Measurements from ENCODE around the gene NEO1.

Gene NEO1

DNA sequence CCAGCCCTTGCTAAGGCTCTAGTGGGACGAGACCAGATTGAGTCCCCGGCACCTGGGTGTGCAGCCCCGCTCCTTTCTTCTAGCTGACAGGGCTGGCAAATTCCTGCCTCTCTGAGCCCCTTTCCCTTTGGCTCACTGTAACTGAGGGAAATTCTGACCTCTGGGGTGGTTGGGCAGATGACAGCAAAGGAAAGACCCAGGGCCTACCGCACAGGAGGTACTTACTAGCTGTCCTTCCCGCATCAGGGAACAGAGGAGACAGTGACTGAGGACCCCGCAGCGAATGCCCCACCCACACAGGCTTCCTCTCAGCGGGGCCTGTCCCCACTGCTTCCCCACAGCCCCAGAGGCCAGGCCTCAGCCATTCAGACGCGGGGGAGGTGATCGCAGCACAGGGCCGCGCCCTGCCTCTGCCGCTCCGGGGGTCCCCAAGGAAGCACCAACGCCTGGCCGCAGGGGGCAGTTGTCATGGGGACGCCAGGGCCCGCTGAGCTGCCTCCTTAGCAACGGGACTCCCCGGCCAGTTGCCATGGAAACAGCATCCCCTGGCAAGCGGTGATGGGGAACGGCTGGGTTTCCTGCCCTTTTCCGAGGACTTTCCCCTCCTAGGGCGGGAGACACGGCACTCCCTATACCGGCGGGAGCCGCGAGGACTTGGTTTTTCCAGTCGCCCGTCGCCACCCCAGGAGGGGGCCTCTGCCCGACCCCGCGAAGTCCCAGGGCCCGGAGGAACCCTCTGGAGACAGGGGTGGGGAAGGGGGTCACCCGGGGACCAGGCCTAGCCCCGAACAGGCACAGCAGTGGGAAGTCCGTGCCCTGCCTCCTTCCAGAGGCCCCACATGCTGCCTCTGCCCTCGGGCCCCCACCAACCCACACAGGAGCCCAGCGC is 266.4 kb downstream of the NEO1 start:
- H3K9me3 ChIP-seq (ENCODE audit: insufficient read depth, low read depth, low read length) = no peaks in the 10 kb centered on the region
- H3K27me3 ChIP-seq (ENCODE audit: insufficient read depth, low read length) = no peaks in the 10 kb centered on the region; the same call in 1 of the 2 replicates
- 19% methylated on average over 42 of the region's 42 CpGs for WGBS
- peaks cover 2% of the 10 kb centered on the region; the same call in 1 of the 2 replicates for H3K36me3 ChIP-seq (ENCODE audit: insufficient read depth, low read length)
- H3K4me1 ChIP-seq (ENCODE audit: insufficient read depth, low read length) = peaks cover 7% of the 10 kb centered on the region
- H3K27ac ChIP-seq (ENCODE audit: low read depth, low read length) = no peak overlapping the region
- no peak overlapping the region for H3K9ac ChIP-seq (ENCODE audit: low read depth, low read length)
- H3K4me3 ChIP-seq (ENCODE audit: low read length) = no peak overlapping the region; the same call in 1 of the 2 replicates

DNA sequence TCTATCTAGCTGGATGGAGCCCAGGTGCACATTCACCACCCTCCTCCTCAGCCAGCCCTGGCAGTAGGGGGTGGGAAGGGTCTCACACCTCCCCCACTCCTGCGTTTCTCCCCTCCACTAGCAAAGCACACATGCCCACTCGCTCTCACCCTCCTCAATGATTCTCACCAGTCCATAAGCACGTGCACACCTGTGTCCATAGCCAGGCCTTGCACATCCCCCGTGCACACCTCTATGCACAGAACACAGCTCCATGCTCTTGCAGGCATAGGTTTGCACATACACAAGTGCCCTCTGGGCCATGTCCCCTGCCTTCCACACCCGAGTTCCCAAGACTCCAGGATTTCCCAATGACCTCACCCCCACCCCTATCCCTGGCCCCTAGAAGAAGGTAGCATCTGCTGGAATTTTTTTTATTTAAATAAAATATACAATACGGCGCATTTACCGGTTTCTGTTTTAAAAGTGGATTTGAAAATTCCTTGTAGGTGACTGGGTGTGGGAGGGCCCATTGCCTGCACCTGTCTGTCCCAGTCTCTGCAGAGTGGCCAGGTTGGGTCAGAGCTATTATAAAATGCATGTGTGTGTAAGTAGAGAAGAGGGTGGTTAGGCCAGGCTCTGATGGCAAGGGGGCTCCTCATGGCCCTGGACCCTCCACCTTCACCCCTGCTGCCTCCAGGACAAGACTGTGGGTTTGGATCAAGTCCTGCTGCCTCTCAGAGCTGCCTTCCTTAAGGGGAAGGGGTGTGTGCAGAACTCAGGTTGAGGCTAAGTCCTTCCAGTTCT is 267.4 kb downstream of the NEO1 start:
- Histone ChIP-seq H3K27me3 (ENCODE audit: insufficient read depth, low read length) (no peaks in the 10 kb centered on the region; the same call in 1 of the 2 replicates), H3K27ac (ENCODE audit: low read depth, low read length) (no peak overlapping the region), H3K9ac (ENCODE audit: low read depth, low read length) (no peak overlapping the region), H3K4me3 (ENCODE audit: low read length) (no peak overlapping the region), H3K36me3 (ENCODE audit: insufficient read depth, low read length) (peaks cover 3% of the 10 kb centered on the region; the same call in 1 of the 2 replicates), H3K4me1 (ENCODE audit: insufficient read depth, low read length) (peaks cover 7% of the 10 kb centered on the region), H3K9me3 (ENCODE audit: insufficient read depth, low read depth, low read length) (no peaks in the 10 kb centered on the region)
- 80% methylated on average over 8 of the region's 8 CpGs for WGBS

DNA sequence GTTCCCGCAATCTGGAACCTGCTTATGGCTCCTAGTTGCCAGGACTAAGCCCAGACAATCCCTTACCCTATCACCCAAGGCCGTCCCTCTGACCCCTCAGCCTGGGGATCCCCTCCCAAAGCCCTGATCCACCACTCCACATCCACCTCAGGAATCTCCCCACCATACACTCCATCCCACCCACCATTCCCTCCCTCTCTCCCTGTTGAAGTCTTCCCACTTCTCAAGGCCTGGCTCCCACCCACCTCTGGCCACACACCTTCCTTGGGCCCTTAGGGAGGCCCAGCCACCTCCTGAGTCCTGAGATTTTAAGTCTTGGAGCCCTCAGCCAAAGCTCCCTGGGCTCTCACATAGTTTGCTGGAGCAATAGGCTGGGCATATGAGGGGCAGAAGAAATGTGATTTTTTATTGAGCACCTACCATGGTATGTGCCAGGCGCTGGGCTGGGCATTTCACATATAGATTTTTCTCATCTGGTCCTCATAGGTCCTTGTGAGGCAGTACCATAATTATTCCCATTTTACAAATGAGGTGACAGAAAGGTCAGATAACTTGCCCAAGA is 268.4 kb downstream of the NEO1 start:
- H3K27ac ChIP-seq (ENCODE audit: low read depth, low read length) = no peak overlapping the region
- H3K4me3 ChIP-seq (ENCODE audit: low read length) = no peak overlapping the region
- H3K9ac ChIP-seq (ENCODE audit: low read depth, low read length) = no peak overlapping the region
- WGBS = 93% methylated on average over 3 of the region's 3 CpGs
- no peaks in the 10 kb centered on the region for H3K9me3 ChIP-seq (ENCODE audit: insufficient read depth, low read depth, low read length)
- peaks cover 7% of the 10 kb centered on the region for H3K4me1 ChIP-seq (ENCODE audit: insufficient read depth, low read length)
- peaks cover 6% of the 10 kb centered on the region; the same call in 1 of the 2 replicates for H3K36me3 ChIP-seq (ENCODE audit: insufficient read depth, low read length)
- H3K27me3 ChIP-seq (ENCODE audit: insufficient read depth, low read length) = no peaks in the 10 kb centered on the region

DNA sequence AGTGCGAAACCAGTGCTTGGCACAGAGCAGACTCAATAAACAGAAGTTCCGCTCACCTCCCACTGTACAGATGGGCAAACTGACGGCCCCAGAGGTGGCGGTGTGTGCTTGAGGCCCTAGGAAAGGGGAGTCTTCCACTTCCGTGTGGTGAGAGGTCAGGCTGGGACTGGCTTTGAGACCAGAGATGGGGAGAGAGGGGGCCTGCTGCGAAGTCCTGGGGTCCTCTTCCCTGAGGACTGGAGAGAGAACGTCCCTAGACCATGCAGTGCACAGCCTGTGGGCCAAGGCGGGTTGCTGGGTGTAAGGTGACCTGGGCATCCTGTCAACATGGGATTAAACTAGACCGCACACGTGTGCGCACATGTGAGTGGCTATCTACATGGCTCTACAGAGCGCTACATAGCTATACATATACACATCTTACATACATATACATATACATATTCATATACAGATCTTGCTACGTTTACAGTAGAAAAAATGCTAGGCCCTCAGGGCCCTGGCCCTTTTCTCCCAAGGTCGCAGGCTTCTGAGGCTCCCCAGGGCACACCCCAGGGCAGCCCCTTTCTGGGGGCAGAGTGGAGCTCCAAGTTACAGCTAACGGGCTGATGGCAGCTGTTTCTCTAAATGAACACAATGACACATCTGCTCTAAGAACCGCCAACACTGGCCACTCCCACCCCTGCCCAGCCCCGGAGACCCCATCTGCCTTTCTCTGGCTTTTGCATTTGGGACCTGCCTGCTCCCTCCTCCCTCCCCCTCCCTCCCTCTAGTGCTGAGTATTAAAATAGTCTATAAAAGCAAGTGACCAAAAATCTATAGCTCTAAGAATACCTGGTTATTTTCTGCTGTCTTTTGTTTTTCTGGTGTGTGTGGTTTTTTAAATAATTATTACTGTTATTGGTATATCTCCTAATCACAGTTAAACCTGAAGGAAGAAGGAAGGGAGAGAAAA is 269.5 kb downstream of the NEO1 start:
- Histone ChIP-seq H3K9ac (ENCODE audit: low read depth, low read length) (no peak overlapping the region), H3K27ac (ENCODE audit: low read depth, low read length) (no peak overlapping the region), H3K4me3 (ENCODE audit: low read length) (no peak overlapping the region), H3K36me3 (ENCODE audit: insufficient read depth, low read length) (peaks cover 6% of the 10 kb centered on the region; the same call in 1 of the 2 replicates), H3K9me3 (ENCODE audit: insufficient read depth, low read depth, low read length) (no peaks in the 10 kb centered on the region), H3K4me1 (ENCODE audit: insufficient read depth, low read length) (peaks cover 7% of the 10 kb centered on the region), H3K27me3 (ENCODE audit: insufficient read depth, low read length) (no peaks in the 10 kb centered on the region)
- 88% methylated on average over 17 of the region's 17 CpGs for WGBS

DNA sequence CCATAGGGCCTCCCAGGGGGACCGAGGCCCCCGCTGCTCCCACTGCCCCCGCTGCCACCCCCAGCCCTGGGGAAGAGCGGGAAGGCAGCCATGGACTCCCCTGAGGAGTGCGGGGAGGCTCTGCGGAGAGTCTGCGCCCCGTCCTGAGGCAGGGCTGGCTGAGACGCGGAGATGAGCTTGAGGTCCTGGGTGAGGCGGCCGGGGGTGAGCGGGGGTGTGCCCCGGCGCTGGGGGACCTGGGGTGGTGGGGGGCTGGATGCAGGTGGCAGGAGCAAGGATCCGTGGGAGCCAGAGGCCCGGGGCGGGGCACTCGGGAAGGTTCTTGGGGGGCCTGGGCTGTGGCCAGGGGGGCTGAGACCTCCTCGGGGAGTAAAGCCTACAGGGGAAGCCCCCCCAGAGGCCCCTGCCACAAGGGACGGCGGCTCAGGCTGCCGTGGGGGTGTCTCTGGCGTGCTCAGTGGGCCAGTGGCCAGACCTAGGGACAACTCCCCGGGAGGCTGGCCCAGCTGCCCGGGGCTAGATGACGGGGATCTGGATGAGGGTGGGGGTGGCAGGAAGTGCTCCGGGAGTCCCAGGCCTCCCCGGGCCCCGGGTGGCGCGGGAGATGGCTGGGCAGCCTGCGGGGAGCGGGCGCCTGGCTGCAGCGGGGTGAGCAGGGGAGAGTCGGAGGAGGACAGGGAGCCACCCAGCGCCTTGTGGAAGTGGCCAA is 270.6 kb downstream of the NEO1 start:
- peaks cover 7% of the 10 kb centered on the region; the same call in 1 of the 2 replicates for H3K36me3 ChIP-seq (ENCODE audit: insufficient read depth, low read length)
- H3K9me3 ChIP-seq (ENCODE audit: insufficient read depth, low read depth, low read length) = no peaks in the 10 kb centered on the region
- 95% methylated on average over 38 of the region's 38 CpGs for WGBS
- no peak overlapping the region for H3K4me3 ChIP-seq (ENCODE audit: low read length)
- no peak overlapping the region for H3K9ac ChIP-seq (ENCODE audit: low read depth, low read length)
- H3K4me1 ChIP-seq (ENCODE audit: insufficient read depth, low read length) = peaks cover 4% of the 10 kb centered on the region
- H3K27me3 ChIP-seq (ENCODE audit: insufficient read depth, low read length) = no peaks in the 10 kb centered on the region
- H3K27ac ChIP-seq (ENCODE audit: low read depth, low read length) = no peak overlapping the region

DNA sequence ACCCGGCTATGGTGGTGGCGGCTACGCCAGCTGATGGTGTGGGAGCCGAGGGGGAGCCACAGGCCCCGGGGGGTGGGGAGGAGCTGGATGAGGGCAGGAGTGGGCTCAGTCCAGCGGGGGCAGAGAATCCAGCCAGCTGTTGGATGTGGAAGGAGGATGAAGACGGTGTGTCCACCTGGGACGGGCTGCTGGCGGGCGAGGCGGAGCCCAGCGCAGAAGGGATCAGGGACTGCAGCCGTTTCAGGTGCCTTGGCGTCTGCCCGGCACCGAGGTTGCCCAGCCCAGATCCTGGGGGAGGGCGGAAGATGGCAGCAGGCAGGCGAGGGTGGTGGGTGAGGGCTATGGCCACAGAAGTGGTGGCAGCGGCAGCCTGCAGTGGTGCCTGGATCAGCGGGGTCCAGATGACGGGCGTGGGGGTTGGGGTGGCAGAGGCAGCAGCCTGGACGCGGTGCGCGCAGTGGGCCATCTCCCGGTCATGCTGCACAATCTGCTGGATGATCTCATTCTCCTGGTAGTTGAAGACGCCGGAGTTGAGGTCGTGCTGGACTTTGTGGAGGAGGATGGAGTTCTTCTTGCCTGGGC is 271.2 kb downstream of the NEO1 start:
- 96% methylated on average over 30 of the region's 30 CpGs for WGBS
- Histone ChIP-seq H3K4me3 (ENCODE audit: low read length) (no peak overlapping the region), H3K4me1 (ENCODE audit: insufficient read depth, low read length) (no peaks in the 10 kb centered on the region), H3K9ac (ENCODE audit: low read depth, low read length) (no peak overlapping the region), H3K27me3 (ENCODE audit: insufficient read depth, low read length) (no peaks in the 10 kb centered on the region), H3K36me3 (ENCODE audit: insufficient read depth, low read length) (peaks cover 11% of the 10 kb centered on the region; the same call in 1 of the 2 replicates), H3K9me3 (ENCODE audit: insufficient read depth, low read depth, low read length) (no peaks in the 10 kb centered on the region), H3K27ac (ENCODE audit: low read depth, low read length) (no peak overlapping the region)

DNA sequence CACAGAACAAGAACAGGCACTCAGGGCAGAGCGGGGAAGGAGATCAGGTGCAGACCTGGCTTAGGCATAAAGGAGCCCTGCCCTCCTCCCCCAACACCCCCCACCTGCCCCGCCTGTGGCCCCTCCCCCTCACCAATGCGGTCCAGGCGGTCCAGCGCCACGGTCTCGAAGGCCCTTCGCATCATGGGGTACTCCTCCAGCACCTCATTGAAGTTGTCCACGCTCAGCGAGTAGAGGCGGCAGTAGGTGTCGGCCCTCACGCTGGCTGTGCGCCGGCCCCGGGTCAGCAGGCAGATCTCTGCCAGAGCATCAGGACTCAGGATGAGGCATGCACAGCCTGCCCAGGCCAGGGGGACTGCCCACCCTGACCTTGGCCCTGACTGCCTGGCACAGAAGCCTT is 271.7 kb downstream of the NEO1 start:
- Histone ChIP-seq H3K4me1 (ENCODE audit: insufficient read depth, low read length) (no peaks in the 10 kb centered on the region), H3K27me3 (ENCODE audit: insufficient read depth, low read length) (no peaks in the 10 kb centered on the region), H3K9ac (ENCODE audit: low read depth, low read length) (no peak overlapping the region), H3K36me3 (ENCODE audit: insufficient read depth, low read length) (peaks cover 11% of the 10 kb centered on the region; the same call in 1 of the 2 replicates), H3K4me3 (ENCODE audit: low read length) (no peak overlapping the region), H3K9me3 (ENCODE audit: insufficient read depth, low read depth, low read length) (no peaks in the 10 kb centered on the region), H3K27ac (ENCODE audit: low read depth, low read length) (no peak overlapping the region)
- 95% methylated on average over 16 of the region's 16 CpGs for WGBS

DNA sequence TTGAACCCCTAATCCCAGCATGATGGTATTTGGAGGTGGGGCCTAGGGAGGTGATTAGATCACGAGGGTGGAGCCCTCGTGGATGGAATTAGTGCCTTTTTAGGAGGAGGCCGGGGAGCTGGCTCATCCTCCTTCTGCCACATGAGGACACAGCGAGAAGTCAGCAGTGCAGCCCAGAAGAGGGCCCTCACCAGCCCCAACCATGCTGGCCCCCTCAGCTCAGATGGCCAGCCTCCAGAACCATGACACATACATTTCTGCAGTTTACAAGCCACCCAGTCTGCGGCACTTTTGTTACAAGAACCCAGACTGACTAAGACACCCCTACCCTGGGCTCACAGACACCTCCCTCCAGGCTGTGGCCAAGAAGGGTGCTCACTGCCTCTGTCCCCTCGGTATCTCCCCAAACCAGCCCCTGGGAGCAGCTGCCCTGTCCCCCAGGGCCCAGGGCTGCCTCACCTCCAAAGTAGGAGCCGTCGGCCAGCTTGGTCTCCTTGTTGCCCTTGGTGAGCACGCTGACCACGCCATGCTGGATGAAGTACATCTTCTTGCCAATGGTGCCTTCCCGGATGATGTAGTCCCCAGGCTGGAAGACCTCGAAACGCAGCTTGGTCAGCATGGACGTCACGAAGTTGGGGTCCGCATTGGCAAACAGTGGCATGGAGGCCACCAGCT is 272.4 kb downstream of the NEO1 start:
- Histone ChIP-seq H3K9ac (ENCODE audit: low read depth, low read length) (no peak overlapping the region), H3K4me1 (ENCODE audit: insufficient read depth, low read length) (no peaks in the 10 kb centered on the region), H3K27me3 (ENCODE audit: insufficient read depth, low read length) (no peaks in the 10 kb centered on the region), H3K36me3 (ENCODE audit: insufficient read depth, low read length) (peaks cover 15% of the 10 kb centered on the region; the same call in 1 of the 2 replicates), H3K27ac (ENCODE audit: low read depth, low read length) (no peak overlapping the region), H3K4me3 (ENCODE audit: low read length) (no peak overlapping the region), H3K9me3 (ENCODE audit: insufficient read depth, low read depth, low read length) (no peaks in the 10 kb centered on the region)
- 94% methylated on average over 16 of the region's 16 CpGs for WGBS

DNA sequence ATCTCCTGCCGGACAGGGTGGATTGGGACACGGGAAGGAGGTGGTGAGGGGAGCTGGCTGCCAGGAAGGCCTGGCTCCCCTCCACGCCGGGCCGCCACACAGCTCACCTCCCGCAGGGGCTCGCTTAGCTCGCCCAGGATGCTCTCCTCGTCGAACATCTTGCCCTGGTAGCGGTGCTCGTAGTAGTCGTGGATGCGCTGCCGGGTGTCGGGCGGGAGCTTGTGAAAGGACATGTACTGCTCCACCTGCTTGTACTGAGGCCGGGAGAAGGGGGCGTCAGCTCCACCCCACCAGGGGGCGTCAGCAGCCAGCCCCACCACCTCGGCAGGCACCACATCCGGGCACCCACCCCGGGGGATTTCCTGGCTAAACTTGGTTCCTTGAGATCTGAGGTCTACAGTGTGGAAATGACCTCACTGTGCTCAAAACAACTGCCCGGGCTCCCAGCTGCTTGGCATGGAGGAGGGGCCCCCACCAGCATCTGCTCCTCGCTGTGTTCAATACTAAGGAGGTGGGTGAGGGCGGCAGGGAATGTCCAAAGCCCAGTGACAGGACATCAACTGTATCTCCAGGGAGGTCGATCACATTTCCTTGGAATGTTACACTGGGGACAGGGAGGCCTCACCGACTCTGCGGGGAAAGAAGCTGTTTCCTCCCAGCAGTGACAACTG is 273.1 kb downstream of the NEO1 start:
- no peak overlapping the region for H3K9ac ChIP-seq (ENCODE audit: low read depth, low read length)
- H3K27me3 ChIP-seq (ENCODE audit: insufficient read depth, low read length) = no peaks in the 10 kb centered on the region
- peaks cover 15% of the 10 kb centered on the region; the same call in 1 of the 2 replicates for H3K36me3 ChIP-seq (ENCODE audit: insufficient read depth, low read length)
- 92% methylated on average over 29 of the region's 29 CpGs for WGBS
- H3K27ac ChIP-seq (ENCODE audit: low read depth, low read length) = no peak overlapping the region
- H3K4me3 ChIP-seq (ENCODE audit: low read length) = no peak overlapping the region
- H3K9me3 ChIP-seq (ENCODE audit: insufficient read depth, low read depth, low read length) = no peaks in the 10 kb centered on the region
- peaks cover 4% of the 10 kb centered on the region; the same call in 1 of the 2 replicates for H3K4me1 ChIP-seq (ENCODE audit: insufficient read depth, low read length)

Measured in HUES64 (cell line).